Left lung (tissue), 10 donors: ENCODE results near the gene PMFBP1. TPM values are rescaled to one million over a fixed set of nuclear protein-coding genes. Genes with fewer than 3 reads are reported as not detected.
A peak's percentile ranks its signal among the peaks of the same experiment; 100 is the strongest.

Source experiments
- ATAC-seq: fragments of 200-7000 bp; cut with Tn5 transposase; one replicate; pipeline ENCODE4 v1.9.1; 2020; ENCODE audit warnings: moderate library complexity
- DNase-seq, 4 donors: peaks; one replicate each; pipeline ENCODE4 v3.0.0-alpha.2; 2013 to 2020
- H3K27ac ChIP-seq, 2 donors: fragments of 200-600 bp; sonication (generic) in 1 of 2; one replicate each; pipeline versions ENCODE4 v1.5.0 to v1.8.0; 2020 to 2021
- H3K27me3 ChIP-seq, 2 donors: fragments of 200-600 bp; sonication (generic) in 1 of 2; one replicate each; pipeline versions ENCODE4 v1.5.0 to v1.8.0; 2020 to 2021
- H3K36me3 ChIP-seq, 2 donors: fragments of 200-600 bp; sonication (generic) in 1 of 2; one replicate each; pipeline versions ENCODE4 v1.5.0 to v1.8.0; 2020 to 2021
- H3K4me1 ChIP-seq, 2 donors: fragments of 200-600 bp; one replicate each; pipeline ENCODE4 v1.8.0; 2021
- H3K4me3 ChIP-seq, 2 donors: fragments of 200-600 bp; sonication (generic) in 1 of 2; one replicate each; pipeline versions ENCODE4 v1.5.0 to v1.8.0; 2020 to 2021; ENCODE audit warnings: mild to moderate bottlenecking in 1 of 2
- H3K9me3 ChIP-seq, 2 donors: fragments of 200-600 bp; sonication (generic) in 1 of 2; one replicate each; pipeline versions ENCODE4 v1.5.0 to v1.8.0; 2020 to 2021
- intact Hi-C, 2 donors: fragments of 100-400 bp; cut with DNase I; formaldehyde crosslinking; loops; one replicate each; pipeline versions ENCODE4 v1.11.2 to v1.14.2; 2022
- polyA plus RNA-seq, 6 donors: library from polyadenylated mRNA; unstranded; fragments of 120-200 nt; gene quantifications; one replicate each; pipeline ENCODE4 v1.2.1, GENCODE V29; 2013; ENCODE audit not compliant: insufficient read length in 6 of 6
- total RNA-seq, 2 donors: library from RNA; stranded (reverse); fragmentation: NEBNext Ultra II Directional; extraction: Animal tissue kit (Norgen Biotek cat#: 25700); gene quantifications; one replicate each; pipeline ENCODE4 v1.2.1, GENCODE V29; 2021
- TF ChIP-seq, protein P1 (sequence below), 2 donors: fragments of 200-600 bp; sonication (generic) in 1 of 2; IDR thresholded peaks; one replicate each; pipeline versions ENCODE4 v1.5.0 to v1.8.0; 2021; ENCODE audit warnings: antibody characterized with exemption in 2 of 2
- donor health status: DM: no; HTN: yes; CAD: no.
- donor health status: DM: no; HTN: no; CAD: no.

Gene PMFBP1
- total and polyA plus RNA-seq, 8 donors: 0.47 to 6.5 (median 4.9) TPM

DNA sequence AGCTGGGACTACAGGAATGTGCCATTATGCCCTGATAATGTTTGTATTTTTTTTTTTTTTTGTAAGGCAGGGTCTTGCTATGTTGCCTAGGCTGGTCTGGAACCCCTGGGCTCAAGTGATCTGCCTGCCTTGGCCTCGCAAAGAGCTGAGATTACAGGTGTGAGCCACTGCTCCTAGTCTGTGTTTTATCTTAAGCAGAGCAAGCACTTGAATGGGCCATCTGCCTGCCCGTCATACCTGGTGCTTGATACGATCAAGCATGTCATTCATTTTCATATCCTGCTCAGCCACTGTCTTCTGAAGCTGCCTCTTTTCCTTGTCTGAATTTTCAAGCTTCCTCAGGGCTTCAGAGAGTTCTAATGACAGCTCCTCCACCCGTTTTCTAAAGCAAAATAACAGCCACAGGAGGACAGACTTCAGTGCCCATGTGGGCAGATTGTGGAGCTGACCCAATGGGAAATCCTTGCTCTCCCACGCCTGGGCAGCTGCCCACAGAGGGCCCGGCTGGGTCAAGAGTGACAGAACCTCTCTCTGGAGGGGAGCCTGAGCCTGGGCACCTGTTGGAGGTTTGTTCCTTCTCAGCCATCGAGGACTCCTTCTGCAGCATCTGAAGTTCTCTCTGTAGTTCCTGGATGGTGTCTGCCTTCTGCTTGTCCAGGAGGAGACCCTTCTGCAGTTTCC is 41.8 kb downstream of the PMFBP1 start:
- ATAC-seq (no peak), DNase-seq (no peak)
- H3K4me3 ChIP-seq: no peak overlapping the region
- no peak overlapping the region for H3K27ac ChIP-seq
- no peaks in the 10 kb centered on the region for H3K36me3 ChIP-seq
- no peaks in the 10 kb centered on the region for H3K9me3 ChIP-seq
- H3K27me3 ChIP-seq: no peaks in the 10 kb centered on the region
- TF ChIP-seq, protein P1, sequence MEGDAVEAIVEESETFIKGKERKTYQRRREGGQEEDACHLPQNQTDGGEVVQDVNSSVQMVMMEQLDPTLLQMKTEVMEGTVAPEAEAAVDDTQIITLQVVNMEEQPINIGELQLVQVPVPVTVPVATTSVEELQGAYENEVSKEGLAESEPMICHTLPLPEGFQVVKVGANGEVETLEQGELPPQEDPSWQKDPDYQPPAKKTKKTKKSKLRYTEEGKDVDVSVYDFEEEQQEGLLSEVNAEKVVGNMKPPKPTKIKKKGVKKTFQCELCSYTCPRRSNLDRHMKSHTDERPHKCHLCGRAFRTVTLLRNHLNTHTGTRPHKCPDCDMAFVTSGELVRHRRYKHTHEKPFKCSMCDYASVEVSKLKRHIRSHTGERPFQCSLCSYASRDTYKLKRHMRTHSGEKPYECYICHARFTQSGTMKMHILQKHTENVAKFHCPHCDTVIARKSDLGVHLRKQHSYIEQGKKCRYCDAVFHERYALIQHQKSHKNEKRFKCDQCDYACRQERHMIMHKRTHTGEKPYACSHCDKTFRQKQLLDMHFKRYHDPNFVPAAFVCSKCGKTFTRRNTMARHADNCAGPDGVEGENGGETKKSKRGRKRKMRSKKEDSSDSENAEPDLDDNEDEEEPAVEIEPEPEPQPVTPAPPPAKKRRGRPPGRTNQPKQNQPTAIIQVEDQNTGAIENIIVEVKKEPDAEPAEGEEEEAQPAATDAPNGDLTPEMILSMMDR (IDR thresholded peaks at IDR 0.05): no peak
- intact Hi-C loops: loop anchor here in 1 of 2 donors (10.0 kb wide), 1 partner anchor 335 kb away; no protein-coding TSS in a partner anchor
- H3K4me1 ChIP-seq: peaks cover 0 to 12% of the 10 kb centered on the region in 2 donors

DNA sequence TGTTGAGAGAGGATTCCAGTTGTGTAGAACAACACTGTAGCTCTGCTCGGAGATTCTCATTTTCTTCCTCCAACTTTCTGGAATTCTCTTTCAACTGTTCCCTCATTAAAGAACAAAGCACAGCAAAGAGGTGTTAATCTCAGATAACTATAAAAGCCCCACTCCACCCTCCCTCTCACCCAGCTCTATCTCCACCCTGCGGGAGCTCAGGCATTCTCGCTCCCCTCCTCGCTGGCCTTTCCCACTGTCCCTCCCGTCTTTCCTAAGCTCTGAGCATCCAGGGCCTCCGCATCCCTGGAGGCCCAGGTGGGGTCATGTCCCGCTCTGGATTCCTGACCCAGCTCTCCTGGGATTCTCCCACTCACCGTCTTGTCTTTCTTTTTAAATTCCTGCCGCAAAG is 43.3 kb downstream of the PMFBP1 start:
- Histone ChIP-seq H3K27me3 (no peaks in the 10 kb centered on the region), H3K4me3 (no peak overlapping the region), H3K27ac (no peak overlapping the region), H3K4me1 (peaks cover 0 to 18% of the 10 kb centered on the region in 2 donors), H3K9me3 (no peaks in the 10 kb centered on the region), H3K36me3 (no peaks in the 10 kb centered on the region)
- intact Hi-C loops: loop anchor here in 1 of 2 donors (10.0 kb wide), 1 partner anchor 336 kb away; no protein-coding TSS in a partner anchor
- no peak for DNase-seq
- no peak for ATAC-seq
- TF ChIP-seq, protein P1 (IDR thresholded peaks at IDR 0.05): no peak

- peak overlapping the region in 1 of 2 donors; percentile 7 for H3K27ac ChIP-seq
- ATAC-seq: no peak
These were observed 45.6 kb downstream of the PMFBP1 start for GRCh38 chr16:72126429-72126765.

DNA sequence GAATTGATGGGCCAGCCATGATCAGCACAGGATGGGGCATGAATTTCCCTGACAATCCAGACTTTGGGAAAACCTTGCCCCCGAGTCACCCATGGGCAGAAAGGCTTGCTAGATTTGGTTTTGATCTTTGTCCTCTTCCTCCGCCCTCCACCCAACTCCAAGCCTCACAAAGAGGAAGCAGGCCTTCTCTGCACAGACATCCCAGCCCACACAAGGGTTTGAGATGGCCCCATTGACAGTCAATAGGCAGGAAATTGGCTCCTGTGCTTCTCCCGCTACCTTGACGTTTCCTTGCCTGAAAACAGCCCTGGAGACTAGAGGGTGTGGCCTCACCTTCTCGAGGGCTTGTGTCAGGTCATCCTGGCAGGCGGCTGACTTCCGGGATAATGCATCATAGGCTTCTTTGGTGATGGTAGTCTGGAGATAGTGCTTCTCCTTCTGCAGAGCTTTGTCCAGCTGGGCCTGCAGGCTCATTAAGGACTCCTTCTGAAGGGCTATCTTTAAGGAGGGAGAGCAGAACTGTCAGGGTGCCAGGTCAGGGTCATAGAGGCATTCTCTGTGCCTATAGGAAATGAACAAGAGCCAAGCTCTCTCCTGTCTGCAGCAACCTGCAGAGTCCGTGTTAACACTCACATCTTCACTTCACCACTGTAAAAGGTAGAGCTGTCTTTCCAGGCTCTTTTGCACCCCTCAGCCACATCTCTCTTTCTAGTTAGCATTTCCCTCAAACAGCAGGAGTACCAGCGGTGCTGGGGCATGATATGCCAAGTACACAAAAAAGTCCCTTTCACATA is 46.1 kb downstream of the PMFBP1 start:
- Histone ChIP-seq H3K27me3 (no peaks in the 10 kb centered on the region), H3K4me3 (no peak overlapping the region), H3K36me3 (no peaks in the 10 kb centered on the region), H3K27ac (peak overlapping the region in 1 of 2 donors; percentile 7), H3K9me3 (no peaks in the 10 kb centered on the region), H3K4me1 (peaks cover 0 to 18% of the 10 kb centered on the region in 2 donors)
- intact Hi-C loops: loop anchor here in 1 of 2 donors (10.0 kb wide), 1 partner anchor 339 kb away; no protein-coding TSS in a partner anchor
- ATAC-seq (peak; percentile 15), DNase-seq (no peak)
- TF ChIP-seq, protein P1 (IDR thresholded peaks at IDR 0.05): no peak

More at GRCh38 chr16:72126429-72126765, 45.6 kb downstream of the PMFBP1 start:
- Histone ChIP-seq H3K4me3 (no peak overlapping the region), H3K9me3 (no peaks in the 10 kb centered on the region), H3K4me1 (peaks cover 0 to 18% of the 10 kb centered on the region in 2 donors), H3K27me3 (no peaks in the 10 kb centered on the region), H3K36me3 (no peaks in the 10 kb centered on the region)
- DNase-seq: no peak
- intact Hi-C loops: loop anchor here in 1 of 2 donors (10.0 kb wide), 1 partner anchor 338 kb away; no protein-coding TSS in a partner anchor
- TF ChIP-seq, protein P1 (IDR thresholded peaks at IDR 0.05): no peak
